ENCODE data around the gene PACRG. TPM values are rescaled to one million over a fixed set of nuclear protein-coding genes. Genes with fewer than 3 reads are reported as not detected.

The PACRG gene
- total and polyA plus RNA-seq, 2 of the 8 experiments (the other 6 are each of a cell fraction or from before 2014, with no cell fraction given) = 0.44 to 0.54 TPM

DNA sequence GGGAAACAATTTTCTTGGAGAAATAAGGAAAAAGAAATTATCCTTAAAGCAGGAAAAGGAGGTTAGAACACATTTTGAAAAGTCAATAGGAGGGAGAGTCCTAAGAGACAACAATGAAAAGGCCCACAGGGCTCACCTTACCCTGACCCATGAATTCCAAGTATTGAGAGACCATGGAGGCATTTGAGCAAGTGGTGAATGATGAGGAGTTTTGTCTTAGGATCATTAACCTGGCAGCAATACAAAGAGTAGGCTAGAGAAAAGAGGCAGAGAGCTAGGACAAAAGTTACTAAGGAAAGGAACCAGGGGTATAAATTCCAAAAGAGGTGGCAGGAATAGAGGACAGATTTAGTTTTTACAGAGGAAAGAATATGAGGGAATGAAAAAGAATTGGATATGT is 44.7 kb downstream of the PACRG start:
- Histone ChIP-seq H2BK12ac (ENCODE audit: low read depth, low read length) (no peak overlapping the region), H4K20me1 (replicated peaks in 1 of 2; ENCODE audit: control insufficient read depth in 1 of 2, insufficient read depth in 2 of 2, low read length in 2 of 2) (no peaks in the 10 kb centered on the region), H3K23ac (ENCODE audit: insufficient read length) (no peak overlapping the region), H2BK15ac (ENCODE audit: low read length) (no peak overlapping the region), H4K91ac (replicated peaks; ENCODE audit: insufficient read length, low read length) (no peak overlapping the region), H2AK5ac (ENCODE audit: low read depth, low read length) (no peak overlapping the region), H2AFZ (ENCODE audit: low read length) (no peak overlapping the region), H3K56ac (replicated peaks; ENCODE audit: insufficient read length, low read depth, low read length) (no peak overlapping the region), H3K79me1 (ENCODE audit: low read depth, low read length) (no peaks in the 10 kb centered on the region), H4K5ac (ENCODE audit: insufficient read length, low read depth, low read length) (no peak overlapping the region), H3K23me2 (ENCODE audit: low read depth, low read length) (no peaks in the 10 kb centered on the region), H2BK120ac (replicated peaks; ENCODE audit: low read depth, low read length) (no peak overlapping the region), H3K79me2 (ENCODE audit: control insufficient read depth in 1 of 2, insufficient read depth in 2 of 2, low read length in 2 of 2) (no peaks in the 10 kb centered on the region), H3K18ac (ENCODE audit: extremely low read depth, low read length) (no peak overlapping the region), H3K9ac (replicated peaks in 1 of 4; ENCODE audit: extremely low read depth in 1 of 4, low read depth in 3 of 4, low read length in 3 of 4) (no peak overlapping the region), H3K27me3 (replicated peaks in 1 of 4; ENCODE audit: control insufficient read depth in 3 of 4, extremely low read depth in 1 of 4, insufficient read depth in 3 of 4, low read length in 3 of 4) (no peaks in the 10 kb centered on the region), H3K4me2 (ENCODE audit: insufficient read depth in 1 of 2, low read depth in 2 of 2, low read length in 2 of 2) (no peak overlapping the region), H3K27ac (ENCODE audit: low read depth, low read length) (no peak overlapping the region), H3K4me3 (ENCODE audit: extremely low read depth in 1 of 4, insufficient read depth in 2 of 4, low read depth in 3 of 4, low read length in 4 of 4) (no peak overlapping the region), H2BK20ac (ENCODE audit: low read length) (no peak overlapping the region), H3K4me1 (replicated peaks in 1 of 4; ENCODE audit: control insufficient read depth in 3 of 4, insufficient read depth in 4 of 4, low read length in 3 of 4) (no peaks in the 10 kb centered on the region), H3K36me3 (ENCODE audit: control insufficient read depth in 2 of 4, insufficient read depth in 4 of 4, low read length in 3 of 4) (no peaks in the 10 kb centered on the region), H4K8ac (ENCODE audit: extremely low read depth, insufficient read depth, low read length) (no peak overlapping the region), H2BK5ac (ENCODE audit: low read depth, low read length) (no peak overlapping the region), H3K4ac (replicated peaks; ENCODE audit: insufficient read length, low read depth, low read length) (no peak overlapping the region), H3K9me3 (ENCODE audit: insufficient read depth in 2 of 2, low read depth in 1 of 2, low read length in 1 of 2) (no peaks in the 10 kb centered on the region), H3K14ac (ENCODE audit: insufficient read length) (no peak overlapping the region)
- no peak for FAIRE-seq
- POLR2A ChIA-PET (ENCODE audit: partially characterized antibody) = no interaction called here
- CTCF ChIA-PET (ENCODE audit: partially characterized antibody) = no interaction called here
- DNase-seq (ENCODE audit: low read depth in 1 of 2, low spot score in 2 of 2) = no peak
- TF ChIP-seq SIN3A (conservative IDR thresholded peaks at IDR 0.05 in 1 of 2, IDR thresholded peaks at IDR 0.05 in 1 of 2; ENCODE audit: low read depth in 1 of 2, low read length in 2 of 2) (no peak), GABPA (IDR thresholded peaks at IDR 0.05; ENCODE audit: borderline replicate concordance, insufficient read depth, low read length) (no peak), NRF1 (IDR thresholded peaks at IDR 0.05; ENCODE audit: low read depth, low read length) (no peak), YY1 (IDR thresholded peaks at IDR 0.05; ENCODE audit: low read depth, low read length) (no peak)
- TF ChIP-seq, protein P1, sequence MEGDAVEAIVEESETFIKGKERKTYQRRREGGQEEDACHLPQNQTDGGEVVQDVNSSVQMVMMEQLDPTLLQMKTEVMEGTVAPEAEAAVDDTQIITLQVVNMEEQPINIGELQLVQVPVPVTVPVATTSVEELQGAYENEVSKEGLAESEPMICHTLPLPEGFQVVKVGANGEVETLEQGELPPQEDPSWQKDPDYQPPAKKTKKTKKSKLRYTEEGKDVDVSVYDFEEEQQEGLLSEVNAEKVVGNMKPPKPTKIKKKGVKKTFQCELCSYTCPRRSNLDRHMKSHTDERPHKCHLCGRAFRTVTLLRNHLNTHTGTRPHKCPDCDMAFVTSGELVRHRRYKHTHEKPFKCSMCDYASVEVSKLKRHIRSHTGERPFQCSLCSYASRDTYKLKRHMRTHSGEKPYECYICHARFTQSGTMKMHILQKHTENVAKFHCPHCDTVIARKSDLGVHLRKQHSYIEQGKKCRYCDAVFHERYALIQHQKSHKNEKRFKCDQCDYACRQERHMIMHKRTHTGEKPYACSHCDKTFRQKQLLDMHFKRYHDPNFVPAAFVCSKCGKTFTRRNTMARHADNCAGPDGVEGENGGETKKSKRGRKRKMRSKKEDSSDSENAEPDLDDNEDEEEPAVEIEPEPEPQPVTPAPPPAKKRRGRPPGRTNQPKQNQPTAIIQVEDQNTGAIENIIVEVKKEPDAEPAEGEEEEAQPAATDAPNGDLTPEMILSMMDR (IDR thresholded peaks at IDR 0.05; ENCODE audit: control extremely low read depth in 1 of 3, insufficient read depth in 1 of 3, low read depth in 1 of 3, low read length in 3 of 3) = no peak
